Liver (tissue), 9 donors: ENCODE results near the gene FNDC1. TPM values are rescaled to one million over a fixed set of nuclear protein-coding genes. Genes with fewer than 3 reads are reported as not detected.

ENCODE experiments used
- DNase-seq: peaks from one replicate; pipeline ENCODE4 v3.0.0-alpha.2; 2017; ENCODE audit warnings: low spot score
- H3K27ac ChIP-seq, 2 donors: one replicate each; pipeline ENCODE4 v1.7.0; 2013; ENCODE audit warnings: inconsistent platforms in 2 of 2, low read length in 2 of 2, control low read depth in 1 of 2, low read depth in 1 of 2, mild to moderate bottlenecking in 1 of 2
- H3K27me3 ChIP-seq, 4 donors: one replicate each; pipeline versions ENCODE4 v1.6.1 to v1.7.0; 2013; ENCODE audit warnings: low read length in 3 of 4, inconsistent platforms in 1 of 4, mild to moderate bottlenecking in 1 of 4, moderate library complexity in 1 of 4; ENCODE audit not compliant: control insufficient read depth in 4 of 4, insufficient read depth in 4 of 4
- H3K36me3 ChIP-seq, 4 donors: one replicate each; pipeline versions ENCODE4 v1.6.1 to v1.7.0; 2013; ENCODE audit warnings: low read length in 3 of 4, mild to moderate bottlenecking in 3 of 4, low read depth in 1 of 4, moderate library complexity in 1 of 4; ENCODE audit not compliant: control insufficient read depth in 4 of 4, insufficient read depth in 3 of 4
- H3K4me1 ChIP-seq, 4 donors: one replicate each; pipeline versions ENCODE4 v1.6.1 to v1.7.0; 2013; ENCODE audit warnings: low read length in 3 of 4, mild to moderate bottlenecking in 3 of 4, moderate library complexity in 1 of 4; ENCODE audit not compliant: control insufficient read depth in 4 of 4, insufficient read depth in 4 of 4
- H3K4me3 ChIP-seq, 3 donors: one replicate each; pipeline versions ENCODE4 v1.6.1 to v1.7.0; 2013; ENCODE audit warnings: low read length in 3 of 3, control low read depth in 1 of 3, low read depth in 1 of 3, mild to moderate bottlenecking in 1 of 3
- H3K9ac ChIP-seq, 2 donors: one replicate each; pipeline ENCODE4 v1.7.0; 2013; ENCODE audit warnings: low read length in 2 of 2, mild to moderate bottlenecking in 2 of 2, moderate library complexity in 2 of 2, control low read depth in 1 of 2, low read depth in 1 of 2
- H3K9me3 ChIP-seq, 4 donors: one replicate each; pipeline versions ENCODE4 v1.6.1 to v1.7.0; 2013; ENCODE audit warnings: low read length in 3 of 4; ENCODE audit not compliant: control insufficient read depth in 4 of 4
- ATF3 ChIP-seq: IDR thresholded peaks from 2 replicates; pipeline ENCODE4 v1.6.1; 2016; ENCODE audit warnings: antibody characterized with exemption
- CTCF ChIP-seq: fragments of 150-350 bp; IDR thresholded peaks from 2 replicates; pipeline ENCODE4 v1.5.1; 2017; ENCODE audit warnings: improper control_type of control experiment, low read depth, low read length; ENCODE audit not compliant: missing input control
- EGR1 ChIP-seq, 2 donors: IDR thresholded peaks; 2 replicates each; pipeline ENCODE4 v1.6.1; 2016 to 2018; ENCODE audit warnings: antibody characterized with exemption in 2 of 2, low read depth in 2 of 2
- FOXA1 ChIP-seq: IDR thresholded peaks from 2 replicates; pipeline ENCODE4 v1.6.1; 2016; ENCODE audit warnings: antibody characterized with exemption
- FOXA2 ChIP-seq: IDR thresholded peaks from 2 replicates; pipeline ENCODE4 v1.6.1; 2016; ENCODE audit warnings: antibody characterized with exemption
- GABPA ChIP-seq, 2 donors: IDR thresholded peaks in 1 of 2; conservative IDR thresholded peaks in 1 of 2; 2 replicates each; pipeline ENCODE4 v1.6.1; 2016; ENCODE audit warnings: antibody characterized with exemption in 2 of 2, mild to moderate bottlenecking in 1 of 2, moderate library complexity in 1 of 2
- HNF4A ChIP-seq, 2 donors: conservative IDR thresholded peaks; 2 replicates each; pipeline ENCODE4 v1.6.1; 2016; ENCODE audit warnings: antibody characterized with exemption in 2 of 2, mild to moderate bottlenecking in 2 of 2
- HNF4G ChIP-seq: IDR thresholded peaks from 2 replicates; pipeline ENCODE4 v1.6.1; 2016; ENCODE audit warnings: antibody characterized with exemption
- JUND ChIP-seq, 2 donors: IDR thresholded peaks; 2 replicates each; pipeline ENCODE4 v1.6.1; 2016; ENCODE audit warnings: antibody characterized with exemption in 2 of 2
- MAX ChIP-seq: IDR thresholded peaks from 2 replicates; pipeline ENCODE4 v1.6.1; 2016; ENCODE audit warnings: antibody characterized with exemption
- NR2F2 ChIP-seq: IDR thresholded peaks from 2 replicates; pipeline ENCODE4 v1.6.1; 2016; ENCODE audit warnings: antibody characterized with exemption
- RAD21 ChIP-seq, 2 donors: IDR thresholded peaks; 2 replicates each; pipeline ENCODE4 v1.6.1; 2016; ENCODE audit warnings: antibody characterized with exemption in 2 of 2, mild to moderate bottlenecking in 2 of 2
- REST ChIP-seq: IDR thresholded peaks from 2 replicates; pipeline ENCODE4 v1.6.1; 2016; ENCODE audit warnings: antibody characterized with exemption, mild to moderate bottlenecking
- RXRA ChIP-seq, 2 donors: IDR thresholded peaks; 2 replicates each; pipeline ENCODE4 v1.6.1; 2017 to 2018; ENCODE audit warnings: antibody characterized with exemption in 2 of 2, mild to moderate bottlenecking in 1 of 2
- SP1 ChIP-seq: IDR thresholded peaks from 2 replicates; pipeline ENCODE4 v1.6.1; 2018; ENCODE audit warnings: antibody characterized with exemption, mild to moderate bottlenecking
- TAF1 ChIP-seq: conservative IDR thresholded peaks from 2 replicates; pipeline ENCODE4 v1.6.1; 2016; ENCODE audit warnings: antibody characterized with exemption, mild to moderate bottlenecking
- YY1 ChIP-seq: IDR thresholded peaks from 2 replicates; pipeline ENCODE4 v1.6.1; 2016; ENCODE audit warnings: antibody characterized with exemption, mild to moderate bottlenecking
- ZBTB33 ChIP-seq: IDR thresholded peaks from 2 replicates; pipeline ENCODE4 v1.6.1; 2016; ENCODE audit warnings: antibody characterized with exemption
- WGBS: extraction: QIAGEN DNeasy Blood & Tissue Kit; methylation state at CpG from one replicate; pipeline ENCODE4 v1.1.7; 2013; 5-methylcytosine and 5-hydroxymethylcytosine counted together
- polyA plus RNA-seq, 2 donors: library from polyadenylated mRNA; stranded (reverse) in 1 of 2; unstranded in 1 of 2; fragments of 200-250 nt in 1 of 2; fragments of >200 nt in 1 of 2; fragmentation: Nextera tagmentation in 1 of 2; extraction: Ambion mirVana in 1 of 2; gene quantifications; one replicate each; pipeline versions ENCODE4 v1.2.1 to v1.2.3, GENCODE V29; 2013 to 2015
- total RNA-seq, 2 donors: library from RNA; depleted of rRNA; stranded (reverse); fragments of >200 nt; gene quantifications; one replicate each; pipeline ENCODE4 v1.2.3, GENCODE V29; 2014
- donor health status: healthy.
- donor health status: healthy.
- donor health status: healthy.
- donor health status: healthy.
- donor health status: healthy.

FNDC1 gene
- total and polyA plus RNA-seq, 4 donors = 0.10 to 0.47 (median 0.17) TPM; not detected in 1

GRCh38 chr6:159125951-159126352 is 43.2 kb upstream of the FNDC1 start:
- Histone ChIP-seq H3K9ac (no peak overlapping the region), H3K4me3 (no peak overlapping the region), H3K4me1 (peaks cover 0 to 3% (median 0%) of the 10 kb centered on the region in 4 donors), H3K27ac (no peak overlapping the region), H3K36me3 (no peaks in the 10 kb centered on the region), H3K9me3 (no peaks in the 10 kb centered on the region), H3K27me3 (no peaks in the 10 kb centered on the region)
- DNase-seq = no peak
- WGBS = 56% methylated on average over 5 of the region's 5 CpGs
- TF ChIP-seq CTCF (no peak), EGR1 (IDR thresholded peaks at IDR 0.05; ENCODE audit: low read depth in 2 of 2) (no peak), REST (no peak), GABPA (IDR thresholded peaks at IDR 0.05 in 1 of 2, conservative IDR thresholded peaks at IDR 0.05 in 1 of 2) (no peak), TAF1 (no peak), ATF3 (no peak), SP1 (no peak), RXRA (IDR thresholded peaks at IDR 0.05) (no peak), FOXA1 (no peak), HNF4G (no peak), MAX (no peak), JUND (IDR thresholded peaks at IDR 0.05) (no peak), HNF4A (conservative IDR thresholded peaks at IDR 0.05) (no peak), NR2F2 (no peak), FOXA2 (no peak), RAD21 (IDR thresholded peaks at IDR 0.05) (no peak), YY1 (no peak), ZBTB33 (no peak)
